Nephron progenitor cell (in vitro differentiated cells): Measurements from ENCODE around the gene GUCA2A.

ENCODE experiments used
- DNase-seq: peaks from one replicate; pipeline ENCODE4 v3.0.0; 2021
- H3K27ac Mint-ChIP-seq: 2 replicates; pipeline ENCODE4 v1.8.0; 2021; ENCODE audit warnings: mild to moderate bottlenecking, moderate library complexity, mixed read lengths
- H3K27me3 Mint-ChIP-seq: 2 replicates; pipeline ENCODE4 v1.8.0; 2021; ENCODE audit warnings: mild to moderate bottlenecking, low read depth, mixed read lengths; ENCODE audit not compliant: poor library complexity
- H3K36me3 Mint-ChIP-seq: 2 replicates; pipeline ENCODE4 v1.8.0; 2021; ENCODE audit warnings: low read depth, mixed read lengths
- H3K4me1 Mint-ChIP-seq: 2 replicates; pipeline ENCODE4 v1.8.0; 2021; ENCODE audit warnings: mixed read lengths
- H3K4me3 Mint-ChIP-seq: 2 replicates; pipeline ENCODE4 v1.8.0; 2021; ENCODE audit warnings: mild to moderate bottlenecking, moderate library complexity, mixed read lengths
- H3K9me3 Mint-ChIP-seq: 2 replicates; pipeline ENCODE4 v1.8.0; 2021; ENCODE audit warnings: mild to moderate bottlenecking, moderate library complexity, mixed read lengths
- CTCF ChIP-seq: fragments of 200-600 bp; sonication (generic); IDR thresholded peaks from 2 replicates; pipeline ENCODE4 v1.5.0; 2021; ENCODE audit warnings: antibody characterized with exemption

GUCA2A gene

GRCh38 chr1:42170779-42171621, 6.5 kb upstream of the GUCA2A start:
- no peak overlapping the region for H3K4me3 Mint-ChIP-seq
- peaks cover 7% of the 10 kb centered on the region for H3K27me3 Mint-ChIP-seq
- no peak for DNase-seq
- H3K27ac Mint-ChIP-seq: peak overlapping the region; percentile 97
- H3K9me3 Mint-ChIP-seq: no peaks in the 10 kb centered on the region
- peaks cover 28% of the 10 kb centered on the region for H3K4me1 Mint-ChIP-seq
- TF ChIP-seq CTCF: no peak
- H3K36me3 Mint-ChIP-seq: no peaks in the 10 kb centered on the region

GRCh38 chr1:42168763-42169162, 4.2 kb upstream of the GUCA2A start:
- H3K9me3 Mint-ChIP-seq: no peaks in the 10 kb centered on the region

GRCh38 chr1:42168391-42168670, 3.8 kb upstream of the GUCA2A start:
- no peak overlapping the region for H3K4me3 Mint-ChIP-seq
- H3K27me3 Mint-ChIP-seq: peaks cover 7% of the 10 kb centered on the region
- no peak for TF ChIP-seq CTCF
- no peak overlapping the region for H3K27ac Mint-ChIP-seq
- no peaks in the 10 kb centered on the region for H3K9me3 Mint-ChIP-seq
- no peaks in the 10 kb centered on the region for H3K36me3 Mint-ChIP-seq
- H3K4me1 Mint-ChIP-seq: peaks cover 32% of the 10 kb centered on the region
- no peak for DNase-seq

More at GRCh38 chr1:42168763-42169162, 4.2 kb upstream of the GUCA2A start:
- peaks cover 32% of the 10 kb centered on the region for H3K4me1 Mint-ChIP-seq
- DNase-seq: no peak
- no peak overlapping the region for H3K27ac Mint-ChIP-seq
- TF ChIP-seq CTCF: no peak
- peaks cover 7% of the 10 kb centered on the region for H3K27me3 Mint-ChIP-seq
- no peak overlapping the region for H3K4me3 Mint-ChIP-seq
- H3K36me3 Mint-ChIP-seq: no peaks in the 10 kb centered on the region

GRCh38 chr1:42167611-42168390, 3.3 kb upstream of the GUCA2A start:
- Mint-ChIP-seq H3K4me1 (peaks cover 30% of the 10 kb centered on the region), H3K27ac (peak overlapping the region; percentile 55), H3K9me3 (no peaks in the 10 kb centered on the region), H3K4me3 (no peak overlapping the region), H3K27me3 (peaks cover 7% of the 10 kb centered on the region), H3K36me3 (no peaks in the 10 kb centered on the region)
- no peak for DNase-seq
- TF ChIP-seq CTCF: no peak

GRCh38 chr1:42165511-42166210, 1.1 kb upstream of the GUCA2A start:
- H3K4me1 Mint-ChIP-seq: peaks cover 10% of the 10 kb centered on the region
- no peak overlapping the region for H3K4me3 Mint-ChIP-seq
- H3K27ac Mint-ChIP-seq: no peak overlapping the region
- DNase-seq: no peak
- H3K36me3 Mint-ChIP-seq: no peaks in the 10 kb centered on the region
- no peak for TF ChIP-seq CTCF
- peaks cover 11% of the 10 kb centered on the region for H3K9me3 Mint-ChIP-seq
- H3K27me3 Mint-ChIP-seq: peaks cover 3% of the 10 kb centered on the region
